ENCODE results near the gene COQ4. TPM values are rescaled to one million over a fixed set of nuclear protein-coding genes. Genes with fewer than 3 reads are reported as not detected.

The COQ4 gene
- total RNA-seq, 4 donors from 2014 or later: 25.1 to 42.4 (median 34.3) TPM

- H3K27ac ChIP-seq: no peak overlapping the region
- no peak overlapping the region for H3K4me3 ChIP-seq
- H3K9me3 ChIP-seq: no peaks in the 10 kb centered on the region
- TF ChIP-seq POLR2A (IDR thresholded peaks at IDR 0.05): no peak
- TF ChIP-seq CTCF (IDR thresholded peaks at IDR 0.05 in 4 of 5, conservative IDR thresholded peaks at IDR 0.05 in 1 of 5): no peak
- intact Hi-C loops (cut with DNase I; ENCODE audit: low total_unique reads): no loop called here
- in situ Hi-C loops (cut with MboI; ENCODE audit: low sequenced_read_pairs in 4 of 4): loop anchor here in 1 of 4 donors (25.0 kb wide), 1 partner anchor 162 kb away; the partner anchor contains the start of gene CIZ1
- DNase-seq (no peak), ATAC-seq (no peak)
- H3K27me3 ChIP-seq: no peaks in the 10 kb centered on the region
- H3K4me1 ChIP-seq: no peaks in the 10 kb centered on the region
- H3K36me3 ChIP-seq: peaks cover 0 to 75% of the 10 kb centered on the region in 2 donors
These were observed 27.1 kb downstream of the COQ4 start for GRCh38 chr9:128349772-128350171.

- Histone ChIP-seq H3K4me1 (no peaks in the 10 kb centered on the region), H3K9me3 (no peaks in the 10 kb centered on the region), H3K36me3 (peaks cover 0 to 38% of the 10 kb centered on the region in 2 donors), H3K4me3 (no peak overlapping the region), H3K27ac (no peak overlapping the region), H3K27me3 (no peaks in the 10 kb centered on the region)
- TF ChIP-seq POLR2A (IDR thresholded peaks at IDR 0.05) (no peak), CTCF (IDR thresholded peaks at IDR 0.05 in 4 of 5, conservative IDR thresholded peaks at IDR 0.05 in 1 of 5) (no peak)
- in situ Hi-C loops (cut with MboI; ENCODE audit: low sequenced_read_pairs in 4 of 4) (no loop called here), intact Hi-C loops (cut with DNase I; ENCODE audit: low total_unique reads) (no loop called here)
- DNase-seq: no peak
- no peak for ATAC-seq
These were observed 32.8 kb downstream of the COQ4 start for GRCh38 chr9:128355451-128355850.

GRCh38 chr9:128358090-128358489 is 35.5 kb downstream of the COQ4 start:
- intact Hi-C loops (cut with DNase I; ENCODE audit: low total_unique reads): no loop called here
- Histone ChIP-seq H3K9me3 (no peaks in the 10 kb centered on the region), H3K27ac (no peak overlapping the region), H3K36me3 (peaks cover 0 to 24% of the 10 kb centered on the region in 2 donors), H3K4me1 (peaks cover 5 to 13% of the 10 kb centered on the region in 2 donors), H3K27me3 (no peaks in the 10 kb centered on the region), H3K4me3 (no peak overlapping the region)
- TF ChIP-seq POLR2A (IDR thresholded peaks at IDR 0.05) (no peak), CTCF (IDR thresholded peaks at IDR 0.05 in 4 of 5, conservative IDR thresholded peaks at IDR 0.05 in 1 of 5) (no peak)
- DNase-seq (no peak), ATAC-seq (no peak)
- in situ Hi-C loops (cut with MboI; ENCODE audit: low sequenced_read_pairs in 4 of 4): no loop called here

- no peaks in the 10 kb centered on the region for H3K9me3 ChIP-seq
- DNase-seq: no peak
- ATAC-seq: no peak
- in situ Hi-C loops (cut with MboI; ENCODE audit: low sequenced_read_pairs in 4 of 4): no loop called here
- H3K27me3 ChIP-seq: no peaks in the 10 kb centered on the region
- peaks cover 0 to 20% of the 10 kb centered on the region in 2 donors for H3K36me3 ChIP-seq
- TF ChIP-seq CTCF (IDR thresholded peaks at IDR 0.05 in 4 of 5, conservative IDR thresholded peaks at IDR 0.05 in 1 of 5) (no peak), POLR2A (IDR thresholded peaks at IDR 0.05) (no peak)
- H3K4me1 ChIP-seq: peaks cover 5 to 13% of the 10 kb centered on the region in 2 donors
- H3K27ac ChIP-seq: no peak overlapping the region
- H3K4me3 ChIP-seq: no peak overlapping the region
- intact Hi-C loops (cut with DNase I; ENCODE audit: low total_unique reads): no loop called here
These were observed 36.2 kb downstream of the COQ4 start for GRCh38 chr9:128358861-128359260.

- TF ChIP-seq POLR2A (IDR thresholded peaks at IDR 0.05): no peak
- TF ChIP-seq CTCF (IDR thresholded peaks at IDR 0.05 in 4 of 5, conservative IDR thresholded peaks at IDR 0.05 in 1 of 5): no peak
- no peak for DNase-seq
- no peaks in the 10 kb centered on the region for H3K9me3 ChIP-seq
- intact Hi-C loops (cut with DNase I; ENCODE audit: low total_unique reads) (no loop called here), in situ Hi-C loops (cut with MboI; ENCODE audit: low sequenced_read_pairs in 4 of 4) (loop anchor here in 2 of 4 donors (5.0 to 10.0 kb wide), 2 partner anchors 51 to 54 kb away; no protein-coding TSS in a partner anchor)
- peaks cover 15 to 19% of the 10 kb centered on the region in 2 donors for H3K4me1 ChIP-seq
- no peak for ATAC-seq
- no peak overlapping the region for H3K27ac ChIP-seq
- no peaks in the 10 kb centered on the region for H3K27me3 ChIP-seq
- H3K36me3 ChIP-seq: peaks cover 0 to 10% of the 10 kb centered on the region in 2 donors
- H3K4me3 ChIP-seq: no peak overlapping the region
These were observed 38.2 kb downstream of the COQ4 start for GRCh38 chr9:128360826-128361225.
